Measurements from ENCODE around the gene CACNG4.

- TF ChIP-seq, protein P1, sequence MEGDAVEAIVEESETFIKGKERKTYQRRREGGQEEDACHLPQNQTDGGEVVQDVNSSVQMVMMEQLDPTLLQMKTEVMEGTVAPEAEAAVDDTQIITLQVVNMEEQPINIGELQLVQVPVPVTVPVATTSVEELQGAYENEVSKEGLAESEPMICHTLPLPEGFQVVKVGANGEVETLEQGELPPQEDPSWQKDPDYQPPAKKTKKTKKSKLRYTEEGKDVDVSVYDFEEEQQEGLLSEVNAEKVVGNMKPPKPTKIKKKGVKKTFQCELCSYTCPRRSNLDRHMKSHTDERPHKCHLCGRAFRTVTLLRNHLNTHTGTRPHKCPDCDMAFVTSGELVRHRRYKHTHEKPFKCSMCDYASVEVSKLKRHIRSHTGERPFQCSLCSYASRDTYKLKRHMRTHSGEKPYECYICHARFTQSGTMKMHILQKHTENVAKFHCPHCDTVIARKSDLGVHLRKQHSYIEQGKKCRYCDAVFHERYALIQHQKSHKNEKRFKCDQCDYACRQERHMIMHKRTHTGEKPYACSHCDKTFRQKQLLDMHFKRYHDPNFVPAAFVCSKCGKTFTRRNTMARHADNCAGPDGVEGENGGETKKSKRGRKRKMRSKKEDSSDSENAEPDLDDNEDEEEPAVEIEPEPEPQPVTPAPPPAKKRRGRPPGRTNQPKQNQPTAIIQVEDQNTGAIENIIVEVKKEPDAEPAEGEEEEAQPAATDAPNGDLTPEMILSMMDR (IDR thresholded peaks at IDR 0.05; ENCODE audit: insufficient read depth, low read depth, low read length), result no peak
- no peak for TF ChIP-seq EZH2 (IDR thresholded peaks at IDR 0.05; ENCODE audit: insufficient read depth, low read length)
These were observed 25.9 kb upstream of the CACNG4 start for GRCh38 chr17:66938656-66939055.
